ENCODE results near the gene CNTNAP2.

Gene CNTNAP2

DNA sequence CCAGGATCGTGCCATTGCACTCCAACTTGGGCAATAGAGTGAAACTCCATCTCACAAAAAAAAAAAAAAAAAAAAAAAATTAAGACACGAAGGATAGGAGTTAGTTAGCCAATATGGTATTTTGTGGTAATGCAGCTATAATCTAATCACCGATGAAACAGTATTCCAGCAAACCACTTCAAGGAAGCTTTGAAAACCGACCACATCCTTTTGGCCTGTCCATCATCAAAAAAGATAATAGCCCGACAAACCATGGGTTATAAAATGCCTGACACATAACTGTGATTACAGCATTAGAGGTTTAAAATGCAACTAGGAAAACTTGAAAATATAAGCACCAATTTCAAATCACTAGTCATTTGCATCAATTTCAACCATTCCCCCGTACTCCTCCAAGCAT lies 1745.3 kb downstream of the CNTNAP2 start:
- no peak for DNase-seq
- TF ChIP-seq POLR2A (IDR thresholded peaks at IDR 0.05; ENCODE audit: low read length) (no peak), GATA1 (IDR thresholded peaks at IDR 0.05; ENCODE audit: low read depth, low read length) (no peak)

- DNase-seq: no peak
- TF ChIP-seq POLR2A (IDR thresholded peaks at IDR 0.05; ENCODE audit: low read length) (no peak), GATA1 (IDR thresholded peaks at IDR 0.05; ENCODE audit: low read depth, low read length) (no peak)
These were observed 1752.9 kb downstream of the CNTNAP2 start for GRCh38 chr7:147869456-147869855.

GRCh38 chr7:147878912-147879661 lies 1762.5 kb downstream of the CNTNAP2 start:
- DNase-seq: no peak
- TF ChIP-seq GATA1 (IDR thresholded peaks at IDR 0.05; ENCODE audit: low read depth, low read length): no peak

- DNase-seq: no peak
These were observed 1769.3 kb downstream of the CNTNAP2 start for GRCh38 chr7:147885869-147886268.

DNA sequence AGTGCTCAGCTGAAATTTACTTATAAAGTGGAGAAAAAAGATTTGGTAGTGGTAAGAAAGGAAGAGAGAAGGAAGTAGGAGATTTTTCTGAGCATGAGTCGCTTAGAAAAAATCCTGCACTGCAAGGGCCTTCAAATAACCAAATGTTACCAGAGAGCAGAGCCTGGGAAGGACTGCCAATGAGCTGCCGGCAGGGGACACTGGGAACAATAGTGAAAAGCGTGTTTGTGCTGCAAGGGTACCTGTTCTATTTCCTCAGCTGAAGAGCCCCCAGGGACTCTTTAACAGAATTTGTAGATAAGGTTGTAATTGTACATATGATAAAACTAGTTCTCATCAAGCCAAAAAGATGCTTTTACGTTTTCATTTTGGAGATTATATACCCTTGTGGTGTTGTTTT lies 1777.7 kb downstream of the CNTNAP2 start:
- no peak for TF ChIP-seq POLR2A (IDR thresholded peaks at IDR 0.05; ENCODE audit: low read length)
- no peak for TF ChIP-seq GATA1 (IDR thresholded peaks at IDR 0.05; ENCODE audit: low read depth, low read length)
- no peak for DNase-seq

More at GRCh38 chr7:147885869-147886268, 1769.3 kb downstream of the CNTNAP2 start:
- TF ChIP-seq POLR2A (IDR thresholded peaks at IDR 0.05; ENCODE audit: low read length) (no peak), GATA1 (IDR thresholded peaks at IDR 0.05; ENCODE audit: low read depth, low read length) (no peak)

DNA sequence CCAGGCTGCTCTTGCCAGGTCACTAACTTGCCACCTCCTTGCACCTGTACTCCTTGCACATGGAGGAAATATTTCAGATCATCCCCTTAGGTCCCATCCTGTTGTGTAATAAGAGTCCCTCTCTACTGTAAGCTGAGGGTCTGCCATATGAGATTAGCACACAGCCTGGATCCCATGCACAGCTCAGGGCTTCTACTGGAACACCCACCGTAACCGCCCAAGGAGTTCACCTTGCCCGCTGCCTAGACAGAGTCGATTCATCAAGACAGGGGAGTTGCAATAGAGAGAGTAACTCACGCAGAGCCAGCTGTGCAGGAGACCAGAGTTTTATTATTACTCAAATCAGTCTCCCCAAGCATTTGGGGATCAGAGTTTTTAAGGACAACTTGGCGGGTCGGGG lies 1779.5 kb downstream of the CNTNAP2 start:
- no peak for DNase-seq
- TF ChIP-seq GATA1 (IDR thresholded peaks at IDR 0.05; ENCODE audit: low read depth, low read length) (no peak), POLR2A (IDR thresholded peaks at IDR 0.05; ENCODE audit: low read length) (no peak)

DNA sequence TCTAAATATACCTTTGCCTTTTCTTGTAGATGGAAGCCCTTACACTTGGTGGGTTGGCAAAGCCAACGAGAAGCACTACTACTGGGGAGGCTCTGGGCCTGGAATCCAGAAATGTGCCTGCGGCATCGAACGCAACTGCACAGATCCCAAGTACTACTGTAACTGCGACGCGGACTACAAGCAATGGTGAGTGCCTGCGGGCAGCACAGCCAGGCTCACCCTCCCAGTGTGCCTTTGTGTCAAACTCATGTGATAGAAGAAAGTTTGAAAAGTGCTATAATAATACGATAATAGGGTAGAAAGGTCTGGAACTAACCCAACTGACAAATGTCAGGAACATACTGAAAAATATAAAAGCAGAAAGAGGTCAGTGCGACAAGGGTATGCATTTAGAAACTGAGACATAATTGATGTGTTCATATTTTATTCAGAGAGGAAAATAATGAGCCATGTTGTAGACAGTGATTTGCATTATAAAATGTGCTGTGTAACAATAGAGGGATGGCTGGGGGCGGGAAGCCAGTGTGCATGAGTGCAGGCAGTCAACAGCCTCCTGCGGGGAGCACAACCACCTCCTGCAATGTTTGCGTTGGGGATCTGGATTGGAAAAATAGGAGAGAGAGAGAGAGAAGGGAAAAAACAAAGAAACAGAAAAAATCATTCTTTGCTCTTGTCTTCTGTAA lies 1787.1 kb downstream of the CNTNAP2 start:
- DNase-seq: no peak
- no peak for TF ChIP-seq GATA1 (IDR thresholded peaks at IDR 0.05; ENCODE audit: low read depth, low read length)
- no peak for TF ChIP-seq POLR2A (IDR thresholded peaks at IDR 0.05; ENCODE audit: low read length)

- no peak for DNase-seq
- no peak for TF ChIP-seq POLR2A (IDR thresholded peaks at IDR 0.05; ENCODE audit: low read length)
- TF ChIP-seq GATA1 (IDR thresholded peaks at IDR 0.05; ENCODE audit: low read depth, low read length): no peak
These were observed 1787.6 kb downstream of the CNTNAP2 start for GRCh38 chr7:147904219-147904576.

DNA sequence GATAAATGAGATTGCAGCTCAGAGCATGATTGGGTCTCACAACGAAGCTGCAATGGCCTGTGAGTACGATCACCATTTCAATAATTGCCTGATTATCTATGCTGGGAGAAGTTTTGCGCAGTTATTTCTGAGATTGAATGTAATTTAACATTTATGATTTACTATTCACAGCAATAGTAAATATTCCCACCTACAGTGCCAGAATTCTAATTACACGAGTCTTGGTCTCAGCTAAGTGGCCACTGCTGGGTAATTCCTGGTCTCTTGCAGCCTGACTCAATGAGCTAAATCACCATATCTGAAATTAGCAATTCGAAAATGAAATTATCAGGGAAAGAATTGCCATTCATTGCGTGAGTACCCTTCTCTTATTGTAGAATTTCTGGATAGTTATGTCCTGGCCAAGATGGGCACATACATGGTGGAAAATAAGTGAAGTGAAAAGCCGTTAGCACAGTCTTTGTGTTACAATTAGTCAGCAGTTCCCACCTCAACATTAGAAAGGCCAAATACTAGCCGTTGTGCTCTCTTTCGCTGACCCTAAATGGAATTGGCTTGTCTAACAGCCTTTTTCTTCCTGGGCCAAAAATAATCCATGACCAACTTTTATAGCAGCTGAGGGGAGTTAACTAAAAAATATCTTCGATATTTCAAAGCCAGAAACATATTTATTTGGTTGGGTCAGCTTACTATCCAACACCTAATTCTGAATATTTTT lies 1793.0 kb downstream of the CNTNAP2 start:
- TF ChIP-seq GATA1 (IDR thresholded peaks at IDR 0.05; ENCODE audit: low read depth, low read length): no peak
- no peak for TF ChIP-seq POLR2A (IDR thresholded peaks at IDR 0.05; ENCODE audit: low read length)
- no peak for DNase-seq

GRCh38 chr7:147911201-147911601 lies 1794.6 kb downstream of the CNTNAP2 start:
- no peak for DNase-seq

DNA sequence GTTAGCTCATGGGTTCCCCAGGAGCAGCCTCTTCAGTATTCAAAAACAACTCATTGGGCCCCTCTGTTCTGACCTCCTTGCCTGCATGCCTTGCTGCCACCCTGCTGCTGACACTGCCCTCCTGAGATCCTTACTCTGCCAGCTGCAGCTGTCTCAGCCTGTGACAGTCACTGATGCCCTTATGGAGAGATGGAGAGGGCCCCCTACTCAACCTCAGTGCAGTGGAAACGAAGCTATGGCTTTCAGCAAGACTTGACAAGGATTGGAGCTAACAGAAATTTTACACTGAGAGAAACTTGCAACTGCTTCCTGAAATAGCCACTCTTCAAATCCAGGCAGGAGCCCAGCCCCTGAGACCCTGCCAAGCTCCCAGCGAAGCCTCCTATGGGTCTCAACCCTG lies 1795.7 kb downstream of the CNTNAP2 start:
- TF ChIP-seq GATA1 (IDR thresholded peaks at IDR 0.05; ENCODE audit: low read depth, low read length) (no peak), POLR2A (IDR thresholded peaks at IDR 0.05; ENCODE audit: low read length) (no peak)
- no peak for DNase-seq

More at GRCh38 chr7:147911201-147911601, 1794.6 kb downstream of the CNTNAP2 start:
- TF ChIP-seq GATA1 (IDR thresholded peaks at IDR 0.05; ENCODE audit: low read depth, low read length): no peak
- TF ChIP-seq POLR2A (IDR thresholded peaks at IDR 0.05; ENCODE audit: low read length): no peak

DNA sequence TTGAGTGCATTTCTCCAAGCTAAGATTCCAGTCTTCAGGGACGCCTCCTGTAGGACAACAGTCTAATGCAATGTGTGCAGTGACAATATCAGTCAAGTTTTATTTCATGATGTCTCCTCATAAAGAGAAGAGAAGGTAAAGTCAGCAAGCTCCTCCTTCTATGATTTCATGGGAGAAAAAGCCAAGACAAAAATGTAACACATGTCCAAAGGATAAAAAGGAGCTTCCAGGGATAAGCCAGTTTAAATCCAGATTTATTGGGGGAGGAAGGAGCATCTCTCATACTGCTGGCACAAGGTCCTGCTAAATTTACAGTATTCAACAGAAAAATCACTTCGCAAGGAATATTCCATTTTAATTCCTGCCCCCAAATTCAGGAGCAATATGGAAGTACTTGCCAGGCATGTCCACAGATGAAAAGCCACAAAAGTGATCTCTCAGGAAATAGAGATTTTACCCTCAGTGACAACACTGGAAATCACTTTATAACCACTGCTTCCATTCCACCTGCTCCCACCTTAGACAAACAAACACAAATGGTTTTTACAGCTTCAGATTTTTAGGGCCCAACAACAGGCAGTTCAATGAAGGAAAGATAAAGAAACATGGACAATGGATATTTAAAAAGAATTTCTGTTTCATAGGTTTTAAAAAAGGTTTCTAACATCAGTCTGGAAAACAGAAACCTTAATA lies 1796.5 kb downstream of the CNTNAP2 start:
- TF ChIP-seq GATA1 (IDR thresholded peaks at IDR 0.05; ENCODE audit: low read depth, low read length) (no peak), POLR2A (IDR thresholded peaks at IDR 0.05; ENCODE audit: low read length) (no peak)
- no peak for DNase-seq

DNA sequence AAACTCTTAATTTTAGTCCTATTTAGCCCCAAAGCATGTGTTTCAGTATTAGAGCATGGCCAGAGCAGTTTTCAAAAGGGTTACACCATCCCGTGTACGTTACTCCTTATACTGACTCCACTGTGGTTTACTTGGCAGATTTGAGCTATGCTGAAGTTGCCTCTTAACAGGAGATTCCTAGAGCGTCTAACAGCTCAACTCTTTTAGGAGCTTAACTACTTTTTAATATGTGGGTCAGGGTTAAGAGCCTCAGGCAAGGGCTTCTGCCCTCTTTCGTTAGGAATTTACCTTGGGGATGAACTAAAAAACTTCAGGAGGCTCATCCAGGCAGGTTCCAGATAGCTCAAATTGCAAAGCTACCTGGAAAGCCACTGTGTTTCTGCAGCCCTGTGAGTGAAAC lies 1799.2 kb downstream of the CNTNAP2 start:
- TF ChIP-seq GATA1 (IDR thresholded peaks at IDR 0.05; ENCODE audit: low read depth, low read length): no peak
- no peak for TF ChIP-seq POLR2A (IDR thresholded peaks at IDR 0.05; ENCODE audit: low read length)
- DNase-seq: no peak

DNA sequence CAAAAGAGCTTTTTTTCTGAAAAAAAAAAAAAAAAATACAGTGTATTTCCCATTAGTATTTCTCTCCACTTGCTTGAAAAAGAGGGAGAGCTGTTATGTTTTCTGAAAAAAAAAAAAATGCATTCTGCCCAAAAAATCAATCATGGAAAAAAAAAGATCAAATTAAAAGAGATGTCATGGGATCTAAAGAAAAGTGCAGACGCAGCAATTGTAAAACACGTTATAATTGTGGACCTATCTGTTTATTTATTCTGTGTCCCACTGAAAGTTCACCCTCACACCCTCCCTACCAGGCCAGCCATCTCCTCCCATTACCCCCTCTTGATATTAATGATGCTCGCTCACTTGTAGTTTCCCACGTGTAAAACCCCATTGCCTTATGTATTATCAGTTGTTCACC lies 1800.0 kb downstream of the CNTNAP2 start:
- DNase-seq: no peak
- TF ChIP-seq POLR2A (IDR thresholded peaks at IDR 0.05; ENCODE audit: low read length) (no peak), GATA1 (IDR thresholded peaks at IDR 0.05; ENCODE audit: low read depth, low read length) (no peak)
